K562 (cell line): ENCODE data around the gene FAM240A. TPM values are rescaled to one million over a fixed set of nuclear protein-coding genes. Genes with fewer than 3 reads are reported as not detected.

Source experiments
- ATAC-seq: fragments of 200-7000 bp; cut with Tn5 transposase; 3 replicates; pipeline ENCODE4 v1.9.1; 2020; ENCODE audit warnings: moderate library complexity
- BruUV-seq: library from RNA; stranded (reverse); fragments of 400-500 nt; replicated peaks from 2 replicates; lab custom pipeline; 2021; lab: Mats Ljungman, UMichigan
- CTCF ChIA-PET: fragments of 300-600 bp; formaldehyde crosslinking; extraction: SDS; loops from one replicate; lab custom pipeline; 2021; ENCODE audit warnings: low intra/inter-chr PET ratio; lab: Yijun Ruan, JAX
- POLR2A ChIA-PET: fragments of 300-600, 350-650 bp; sonication (Branson Sonifier 250); formaldehyde crosslinking; extraction: SDS; loops from one replicate; lab custom pipeline; 2021; ENCODE audit warnings: antibody characterized with exemption, inconsistent platforms; lab: Yijun Ruan, JAX
- DNase-seq, 4 experiments: peaks; one replicate each; pipeline versions ENCODE4 v3.0.0 to v3.0.0-alpha.2; 2011 to 2018; ENCODE audit warnings: low spot score in 3 of 4, mixed read lengths in 3 of 4; ENCODE audit errors: extremely low read depth in 1 of 4
- FAIRE-seq: peaks from 2 replicates; lab custom pipeline; 2011; peaks lifted over from hg19 to GRCh38; lab: Jason Lieb, UNC
- H2AFZ ChIP-seq: 2 replicates; pipeline ENCODE4 v1.6.0; 2011; ENCODE audit warnings: low read depth, low read length, control low read depth, inconsistent platforms
- H3K27ac ChIP-seq: fragments of 200-600 bp; 3 replicates; pipeline ENCODE4 v1.8.0; 2011; ENCODE audit warnings: low read depth, mild to moderate bottlenecking, control low read depth, inconsistent platforms, low read length, moderate library complexity, mixed read lengths; ENCODE audit errors: extremely low read depth
- H3K27me3 ChIP-seq, 2 experiments: fragments of 300-600 bp in 1 of 2; 2 replicates in 1 of 2; 3 replicates in 1 of 2; pipeline versions ENCODE4 v1.6.0 to v1.8.0; 2011; ENCODE audit warnings: inconsistent platforms in 2 of 2, low read length in 2 of 2, mild to moderate bottlenecking in 1 of 2, mixed read lengths in 1 of 2, moderate library complexity in 1 of 2; ENCODE audit not compliant: control insufficient read depth in 2 of 2, insufficient read depth in 2 of 2
- H3K36me3 ChIP-seq: fragments of 300-600 bp; 3 replicates; pipeline ENCODE4 v1.8.0; 2011; ENCODE audit warnings: mild to moderate bottlenecking, low read length, inconsistent platforms; ENCODE audit not compliant: control insufficient read depth, insufficient read depth
- H3K4me1 ChIP-seq, 2 experiments: fragments of 200-600 bp in 1 of 2; replicated peaks in 1 of 2; 2 replicates in 1 of 2; 3 replicates in 1 of 2; pipeline versions ENCODE4 v1.5.1 to v1.8.0; 2011; ENCODE audit warnings: inconsistent platforms in 2 of 2, low read length in 2 of 2, mild to moderate bottlenecking in 1 of 2, mixed read lengths in 1 of 2, moderate library complexity in 1 of 2; ENCODE audit not compliant: control insufficient read depth in 2 of 2, insufficient read depth in 2 of 2
- H3K4me2 ChIP-seq: 2 replicates; pipeline ENCODE4 v1.6.1; 2011; ENCODE audit warnings: low read length, control low read depth, inconsistent platforms, mixed read lengths; ENCODE audit not compliant: insufficient read depth
- H3K4me3 ChIP-seq: fragments of 200-600 bp; sonication (generic), shearing (Covaris generic); 2 replicates; pipeline ENCODE4 v1.5.1; 2016; ENCODE audit warnings: control low read depth, inconsistent platforms
- H3K79me2 ChIP-seq: fragments of 200-600 bp; 3 replicates; pipeline ENCODE4 v1.8.0; 2011; ENCODE audit warnings: low read length, inconsistent platforms; ENCODE audit not compliant: control insufficient read depth, insufficient read depth
- H3K9ac ChIP-seq, 2 experiments: 2 replicates each; pipeline versions ENCODE4 v1.6.0 to v1.6.1; 2011; ENCODE audit warnings: low read depth in 2 of 2, low read length in 2 of 2, control low read depth in 1 of 2, inconsistent platforms in 1 of 2, mild to moderate bottlenecking in 1 of 2, mixed read lengths in 1 of 2; ENCODE audit not compliant: insufficient read depth in 1 of 2
- H3K9me1 ChIP-seq: one replicate; pipeline ENCODE4 v1.6.0; 2011; ENCODE audit warnings: inconsistent platforms, mild to moderate bottlenecking, low read length, moderate library complexity; ENCODE audit not compliant: control insufficient read depth, insufficient read depth
- H3K9me3 ChIP-seq: replicated peaks from 2 replicates; pipeline ENCODE4 v1.5.1; 2011; ENCODE audit warnings: low read depth, low read length, inconsistent platforms; ENCODE audit not compliant: control insufficient read depth, insufficient read depth
- H4K20me1 ChIP-seq: replicated peaks from 2 replicates; pipeline ENCODE4 v1.6.1; 2011; ENCODE audit warnings: low read length, inconsistent platforms, mixed read lengths; ENCODE audit not compliant: control insufficient read depth, insufficient read depth
- CBFA2T3 ChIP-seq: fragments of 450-650 bp; IDR thresholded peaks from 2 replicates; pipeline ENCODE4 v1.6.1; 2017
- CCNT2 ChIP-seq: IDR thresholded peaks from 2 replicates; pipeline ENCODE4 v1.6.1; 2011; ENCODE audit warnings: borderline replicate concordance, low read depth, mild to moderate bottlenecking, moderate library complexity, mixed read lengths, low read length; ENCODE audit not compliant: insufficient read length; ENCODE audit errors: extremely low read depth
- DEAF1 ChIP-seq: fragments of 450-650 bp; formaldehyde crosslinking; IDR thresholded peaks from 2 replicates; pipeline ENCODE4 v1.4.0; 2020; ENCODE audit warnings: mild to moderate bottlenecking, moderate library complexity
- E2F8 ChIP-seq: fragments of 450-650 bp; IDR thresholded peaks from 2 replicates; pipeline ENCODE4 v1.7.1; 2018; ENCODE audit warnings: mild to moderate bottlenecking, low read depth; ENCODE audit not compliant: partially characterized antibody
- FOXM1 ChIP-seq, 2 experiments: fragments of 450-650 bp in 1 of 2; sonication (generic) in 1 of 2; formaldehyde crosslinking in 1 of 2; IDR thresholded peaks; 2 replicates each; pipeline versions ENCODE4 v1.6.1 to v1.9.0; 2017 to 2022; ENCODE audit warnings: low read depth in 2 of 2, mild to moderate bottlenecking in 2 of 2, missing genetic modification reagents in 1 of 2, moderate library complexity in 1 of 2
- GABPA ChIP-seq: fragments of 200-800 bp; sonication (Bioruptor generic); conservative IDR thresholded peaks from 2 replicates; pipeline ENCODE4 v1.6.1; 2016; ENCODE audit warnings: low read depth, missing genetic modification characterization, missing compliant biosample characterization
- GATA2 ChIP-seq: sonication (generic); formaldehyde crosslinking; IDR thresholded peaks from 2 replicates; pipeline ENCODE4 v1.4.0; 2020; ENCODE audit warnings: mild to moderate bottlenecking, missing genetic modification reagents
- HSF4 ChIP-seq: fragments of 250-450 bp; sonication (Bioruptor Pico); IDR thresholded peaks from 2 replicates; pipeline ENCODE4 v2.1.2; 2022; ENCODE audit warnings: mild to moderate bottlenecking, moderate library complexity, borderline replicate concordance
- MEF2D ChIP-seq: conservative IDR thresholded peaks from 2 replicates; pipeline ENCODE4 v1.6.1; 2016; ENCODE audit warnings: low read depth, missing genetic modification characterization, missing compliant biosample characterization
- PML ChIP-seq: IDR thresholded peaks from 2 replicates; pipeline ENCODE4 v1.6.1; 2012; ENCODE audit warnings: low read length, inconsistent platforms
- SMAD4 ChIP-seq: fragments of 250-450 bp; sonication (Bioruptor Pico); conservative IDR thresholded peaks from 2 replicates; pipeline ENCODE4 v1.8.0; 2021; ENCODE audit warnings: inconsistent platforms, mild to moderate bottlenecking, moderate library complexity
- SREBF1 ChIP-seq: fragments of 150-350 bp; IDR thresholded peaks from 2 replicates; pipeline ENCODE4 v1.6.1; 2014; ENCODE audit warnings: antibody characterized with exemption, low read depth, low read length, borderline replicate concordance
- TAF7 ChIP-seq: fragments of 450-650 bp; IDR thresholded peaks from 2 replicates; pipeline ENCODE4 v1.6.1; 2016; ENCODE audit warnings: missing genetic modification characterization, missing compliant biosample characterization
- ZBTB17 ChIP-seq: fragments of 450-650 bp; formaldehyde crosslinking; IDR thresholded peaks from 2 replicates; pipeline ENCODE4 v1.4.0; 2020; ENCODE audit warnings: mild to moderate bottlenecking
- whole genome bisulfite sequencing: fragments of 100-300 bp; shearing (Covaris generic); methylation state at CpG from one replicate; pipeline ENCODE4 v1.1.6; 2016; ENCODE audit warnings: low coverage, mixed read lengths; ENCODE audit not compliant: insufficient coverage; ENCODE audit errors: missing lambda C conversion rate; 5-methylcytosine and 5-hydroxymethylcytosine counted together
- in situ Hi-C: fragments of 300-500 bp; cut with MboI; formaldehyde crosslinking; loops from 4 replicates; pipeline ENCODE4 v1.15.0; 2018; ENCODE audit warnings: inconsistent platforms, mixed read lengths
- intact Hi-C: fragments of 100-400 bp; cut with micrococcal nuclease; formaldehyde crosslinking; loops from 2 replicates; pipeline ENCODE4 v1.14.2; 2022
- polyA plus RNA-seq, 8 experiments: library from polyadenylated mRNA; depleted of rRNA in 4 of 8; stranded (reverse) in 5 of 8; unstranded in 3 of 8; fragments of >200 nt; fragmentation: Nextera tagmentation in 2 of 8; fragmentation: Illumina TruSeq in 1 of 8; extraction: Ambion mirVana in 2 of 8; extraction: Trizol in 1 of 8; gene quantifications; 2 replicates each; pipeline versions ENCODE4 v1.2.1 to v1.2.3, GENCODE V29; 2011 to 2014; ENCODE audit warnings: inconsistent platforms in 1 of 8, missing spikeins in 1 of 8
- total RNA-seq, 7 experiments: library from RNA; depleted of rRNA in 6 of 7; stranded (reverse); fragments of >200 nt in 6 of 7; fragmentation: Illumina TruSeq in 2 of 7; extraction: Trizol in 2 of 7; gene quantifications; 2 replicates each; pipeline versions ENCODE4 v1.2.1 to v1.2.3, GENCODE V29; 2011 to 2021; ENCODE audit warnings: low replicate concordance in 1 of 7

FAM240A gene
- total and polyA plus RNA-seq, 9 of the 15 experiments (the other 6 are each of a cell fraction or from before 2014, with no cell fraction given) = not detected

GRCh38 chr3:46662771-46663551 is 50.6 kb downstream of the FAM240A start:
- H3K4me1 ChIP-seq = no peaks in the 10 kb centered on the region
- peaks cover 11% of the 10 kb centered on the region; the same call in 1 of the 2 replicates for H4K20me1 ChIP-seq
- no peak overlapping the region for H3K4me3 ChIP-seq
- WGBS = 11% methylated on average over 17 of the region's 17 CpGs
- in situ Hi-C loops (no loop called here), intact Hi-C loops (no loop called here)
- POLR2A ChIA-PET = interaction anchor here (1.0 kb wide), 1 partner anchor 9 kb away, joined by 5 read pairs; no protein-coding TSS in a partner anchor
- no peak overlapping the region for H3K27ac ChIP-seq
- peaks cover 18 to 95% of the 10 kb centered on the region in 2 experiments for H3K27me3 ChIP-seq
- FAIRE-seq (no peak), DNase-seq (no peak), ATAC-seq (no peak)
- no peak overlapping the region for H3K4me2 ChIP-seq
- 0 out of 4 replicates have a peak overlapping the region, but pooled peaks of 1 of the 2 experiments have one; percentile 40 for H3K9ac ChIP-seq
- H2AFZ ChIP-seq = no peak overlapping the region
- H3K9me1 ChIP-seq = no peaks in the 10 kb centered on the region
- CTCF ChIA-PET = no interaction called here
- no TSS peak for BruUV-seq
- no peaks in the 10 kb centered on the region for H3K79me2 ChIP-seq
- no peaks in the 10 kb centered on the region for H3K9me3 ChIP-seq
- H3K36me3 ChIP-seq = no peaks in the 10 kb centered on the region
- TF ChIP-seq HSF4 (CRISPR knock-in tag) (no peak), ZBTB17 (CRISPR knock-in tag) (no peak), SMAD4 (CRISPR knock-in tag) (no peak), E2F8 (no peak), FOXM1 (IDR thresholded peaks at IDR 0.05; ENCODE audit: low read depth) (no peak), FOXM1 (CRISPR knock-in tag; IDR thresholded peaks at IDR 0.05; ENCODE audit: low read depth) (no peak), CCNT2 (no peak), MEF2D (no peak), DEAF1 (no peak), TAF7 (no peak), GABPA (no peak), CBFA2T3 (no peak), GATA2 (CRISPR knock-in tag) (no peak), PML (no peak), SREBF1 (no peak)
